ENCODE measurements around the gene ARHGDIG. TPM values are rescaled to one million over a fixed set of nuclear protein-coding genes. Genes with fewer than 3 reads are reported as not detected.

ARHGDIG gene
- total and polyA plus RNA-seq, 9 of the 15 experiments (the other 6 are each of a cell fraction or from before 2014, with no cell fraction given) = 0.36 to 2.5 (median 0.64) TPM; not detected in 2

DNA sequence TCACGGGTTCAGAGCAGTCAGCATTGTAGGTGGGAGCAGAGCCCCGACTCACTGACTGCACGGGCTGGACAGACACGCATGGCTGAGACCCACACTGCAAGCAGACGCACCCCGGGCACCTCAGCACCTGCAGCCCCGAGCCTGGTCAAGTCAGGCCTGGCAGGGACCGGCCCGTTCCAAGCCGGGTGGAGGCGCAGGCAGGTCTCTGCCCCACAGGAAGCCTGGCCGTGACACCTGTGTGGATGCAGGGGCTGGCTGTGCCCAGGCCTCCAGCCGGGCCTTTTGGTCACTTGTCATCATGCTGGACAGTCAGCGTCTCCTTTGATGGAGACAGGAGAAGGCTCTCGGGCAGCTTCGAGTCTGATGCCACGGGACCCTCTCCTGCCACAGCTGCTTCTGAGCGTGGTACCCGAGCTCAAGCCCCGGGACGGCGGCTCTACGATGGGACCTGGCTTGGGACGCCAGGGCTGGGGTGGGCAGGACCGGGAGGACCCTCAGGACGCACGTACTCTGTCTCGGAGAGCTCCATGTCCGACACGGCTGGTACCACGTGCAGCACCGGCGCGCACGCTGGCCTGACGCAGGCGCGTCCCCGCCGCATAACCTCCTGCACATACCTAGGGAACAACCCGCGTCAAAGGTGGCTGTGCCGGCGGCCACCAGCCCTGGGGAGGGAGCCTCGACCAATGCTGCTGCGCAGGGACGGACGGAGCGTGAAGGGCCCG, 10.5 kb downstream of the ARHGDIG start:
- intact Hi-C loops (cut with micrococcal nuclease) (no loop called here), in situ Hi-C loops (cut with MboI) (no loop called here)
- no TSS peak for BruUV-seq (replicated peaks)
- no peak overlapping the region; a peak in 1 of 4 replicates for H3K9ac ChIP-seq (ENCODE audit: insufficient read depth in 1 of 2, low read depth in 2 of 2, low read length in 2 of 2)
- CTCF ChIA-PET (ENCODE audit: low intra/inter-chr PET ratio) = no interaction called here
- H3K4me1 ChIP-seq (replicated peaks in 1 of 2; ENCODE audit: control insufficient read depth in 2 of 2, insufficient read depth in 2 of 2, low read length in 2 of 2) = peaks cover 0 to 25% of the 10 kb centered on the region in 2 experiments; a peak in 2 of 5 replicates
- POLR2A ChIA-PET = interaction anchor here (0.6 kb wide), 1 partner anchor 45 kb away, joined by 3 read pairs; no protein-coding TSS in a partner anchor
- no peaks in the 10 kb centered on the region for H3K27me3 ChIP-seq (ENCODE audit: control insufficient read depth in 2 of 2, insufficient read depth in 2 of 2, low read length in 2 of 2)
- H3K79me2 ChIP-seq (ENCODE audit: control insufficient read depth, insufficient read depth, low read length) = no peaks in the 10 kb centered on the region
- ATAC-seq = no peak
- no peak overlapping the region for H3K4me2 ChIP-seq (ENCODE audit: insufficient read depth, low read length)
- TF ChIP-seq, protein P1, sequence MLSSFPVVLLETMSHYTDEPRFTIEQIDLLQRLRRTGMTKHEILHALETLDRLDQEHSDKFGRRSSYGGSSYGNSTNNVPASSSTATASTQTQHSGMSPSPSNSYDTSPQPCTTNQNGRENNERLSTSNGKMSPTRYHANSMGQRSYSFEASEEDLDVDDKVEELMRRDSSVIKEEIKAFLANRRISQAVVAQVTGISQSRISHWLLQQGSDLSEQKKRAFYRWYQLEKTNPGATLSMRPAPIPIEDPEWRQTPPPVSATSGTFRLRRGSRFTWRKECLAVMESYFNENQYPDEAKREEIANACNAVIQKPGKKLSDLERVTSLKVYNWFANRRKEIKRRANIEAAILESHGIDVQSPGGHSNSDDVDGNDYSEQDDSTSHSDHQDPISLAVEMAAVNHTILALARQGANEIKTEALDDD (IDR thresholded peaks at IDR 0.05) = no peak
- TF ChIP-seq, protein P2, sequence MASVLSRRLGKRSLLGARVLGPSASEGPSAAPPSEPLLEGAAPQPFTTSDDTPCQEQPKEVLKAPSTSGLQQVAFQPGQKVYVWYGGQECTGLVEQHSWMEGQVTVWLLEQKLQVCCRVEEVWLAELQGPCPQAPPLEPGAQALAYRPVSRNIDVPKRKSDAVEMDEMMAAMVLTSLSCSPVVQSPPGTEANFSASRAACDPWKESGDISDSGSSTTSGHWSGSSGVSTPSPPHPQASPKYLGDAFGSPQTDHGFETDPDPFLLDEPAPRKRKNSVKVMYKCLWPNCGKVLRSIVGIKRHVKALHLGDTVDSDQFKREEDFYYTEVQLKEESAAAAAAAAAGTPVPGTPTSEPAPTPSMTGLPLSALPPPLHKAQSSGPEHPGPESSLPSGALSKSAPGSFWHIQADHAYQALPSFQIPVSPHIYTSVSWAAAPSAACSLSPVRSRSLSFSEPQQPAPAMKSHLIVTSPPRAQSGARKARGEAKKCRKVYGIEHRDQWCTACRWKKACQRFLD (CRISPR knock-in tag; IDR thresholded peaks at IDR 0.05) = no peak
- no peak for TF ChIP-seq BMI1 (IDR thresholded peaks at IDR 0.05; ENCODE audit: low read length)
- no peak for TF ChIP-seq ETV1 (tag; conservative IDR thresholded peaks at IDR 0.05; ENCODE audit: low read depth)
- no peak for TF ChIP-seq ZNF324 (CRISPR knock-in tag; IDR thresholded peaks at IDR 0.05)
- TF ChIP-seq, protein P3, sequence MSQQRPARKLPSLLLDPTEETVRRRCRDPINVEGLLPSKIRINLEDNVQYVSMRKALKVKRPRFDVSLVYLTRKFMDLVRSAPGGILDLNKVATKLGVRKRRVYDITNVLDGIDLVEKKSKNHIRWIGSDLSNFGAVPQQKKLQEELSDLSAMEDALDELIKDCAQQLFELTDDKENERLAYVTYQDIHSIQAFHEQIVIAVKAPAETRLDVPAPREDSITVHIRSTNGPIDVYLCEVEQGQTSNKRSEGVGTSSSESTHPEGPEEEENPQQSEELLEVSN (IDR thresholded peaks at IDR 0.05; ENCODE audit: borderline replicate concordance in 1 of 2, extremely low read depth in 1 of 2, insufficient read depth in 1 of 2, insufficient read length in 1 of 2, low read depth in 1 of 2, low read length in 1 of 2, poor library complexity in 1 of 2, severe bottlenecking in 1 of 2) = no peak
- TF ChIP-seq SMARCB1 (IDR thresholded peaks at IDR 0.05; ENCODE audit: insufficient read length, low read depth) = no peak
- TF ChIP-seq GTF2F1 (IDR thresholded peaks at IDR 0.05; ENCODE audit: low read depth, low read length) = no peak
- no peak for TF ChIP-seq FOXJ3 (CRISPR knock-in tag; IDR thresholded peaks at IDR 0.05)
- TF ChIP-seq SMC3 (conservative IDR thresholded peaks at IDR 0.05; ENCODE audit: insufficient read depth, low read depth, low read length) = no peak
- H3K4me3 ChIP-seq = no peak overlapping the region
- WGBS (ENCODE audit: insufficient coverage, low coverage, missing lambda C conversion rate) = 95% methylated on average over 32 of the region's 50 CpGs
- H3K9me3 ChIP-seq (replicated peaks; ENCODE audit: control insufficient read depth, insufficient read depth, low read depth, low read length) = no peaks in the 10 kb centered on the region
- DNase-seq (ENCODE audit: extremely low read depth in 1 of 4, low spot score in 3 of 4) = no peak
- FAIRE-seq = no peak
- H3K9me1 ChIP-seq (ENCODE audit: control insufficient read depth, insufficient read depth, low read length) = no peaks in the 10 kb centered on the region
- no peak overlapping the region for H2AFZ ChIP-seq (ENCODE audit: low read depth, low read length)
- H3K27ac ChIP-seq (ENCODE audit: extremely low read depth, low read depth, low read length) = no peak overlapping the region
- H3K36me3 ChIP-seq (ENCODE audit: control insufficient read depth, insufficient read depth, low read length) = peaks cover 77% of the 10 kb centered on the region; the same call in 1 of the 3 replicates
- no peaks in the 10 kb centered on the region for H4K20me1 ChIP-seq (replicated peaks; ENCODE audit: control insufficient read depth, insufficient read depth, low read length)
